Raji (cell line): ENCODE results near the gene SEMA4A.

Source experiments
- POLR2A ChIP-seq: IDR thresholded peaks from 2 replicates; pipeline ENCODE4 v1.6.1; 2011; ENCODE audit warnings: low read depth, low read length, control low read depth; ENCODE audit not compliant: insufficient read depth

SEMA4A gene

GRCh38 chr1:156157966-156158365 lies 4.6 kb downstream of the SEMA4A start:
- no peak for TF ChIP-seq POLR2A

DNA sequence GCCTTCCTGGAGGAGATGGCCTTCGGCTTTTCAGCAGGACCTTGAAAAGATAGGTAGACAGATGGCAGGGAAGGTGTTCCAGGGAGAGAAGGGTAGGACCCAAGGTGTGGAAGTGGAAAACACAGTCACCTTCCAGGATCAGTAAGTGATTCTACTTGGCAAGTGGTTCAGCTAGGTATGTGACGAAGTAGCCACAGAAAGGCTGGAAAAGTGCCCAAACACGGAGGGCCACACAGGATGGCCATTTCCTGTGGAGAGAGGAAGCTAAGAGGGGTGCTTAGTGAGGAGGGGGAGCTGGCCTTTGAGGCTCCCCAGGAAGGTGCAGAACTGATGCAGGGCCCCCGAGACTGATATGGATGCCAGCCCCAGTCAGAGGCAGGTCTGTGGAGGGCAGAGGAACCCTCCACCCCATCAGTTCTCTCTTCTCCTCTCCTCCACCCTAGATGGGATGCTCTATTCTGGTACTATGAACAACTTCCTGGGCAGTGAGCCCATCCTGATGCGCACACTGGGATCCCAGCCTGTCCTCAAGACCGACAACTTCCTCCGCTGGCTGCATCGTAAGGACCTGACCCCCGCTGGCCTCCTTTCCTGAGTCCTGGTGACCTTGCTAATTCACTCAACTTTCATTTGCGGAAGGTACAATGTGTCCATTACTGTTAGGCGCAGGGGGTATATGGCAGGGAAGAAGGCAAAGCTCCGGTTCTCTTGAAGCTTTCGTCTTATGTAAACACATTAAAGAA lies 6.8 kb downstream of the SEMA4A start:
- no peak for TF ChIP-seq POLR2A

- TF ChIP-seq POLR2A: no peak
These were observed 7.4 kb downstream of the SEMA4A start for GRCh38 chr1:156160743-156161171.

- TF ChIP-seq POLR2A: no peak
These were observed 9.1 kb downstream of the SEMA4A start for GRCh38 chr1:156162430-156163037.

DNA sequence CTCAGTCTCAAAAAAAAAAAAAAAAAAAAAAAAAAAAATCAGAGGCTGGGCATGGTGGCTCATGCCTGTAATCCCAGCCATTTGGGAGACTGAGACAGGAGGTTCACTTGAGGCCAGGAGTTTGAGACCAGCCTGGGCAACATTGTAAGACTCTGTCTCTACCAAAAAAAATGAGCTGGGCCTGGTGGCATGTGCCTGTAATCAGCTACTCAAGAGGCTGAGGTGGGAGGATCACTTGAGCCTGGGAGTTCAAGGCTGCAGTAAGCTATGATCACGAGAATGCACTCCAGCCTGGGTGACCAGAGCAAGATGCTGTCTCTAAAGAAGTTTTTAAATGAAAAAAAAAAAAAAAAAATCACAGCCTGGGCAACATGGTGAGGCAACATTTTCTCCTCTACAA lies 10.3 kb downstream of the SEMA4A start:
- TF ChIP-seq POLR2A: no peak

- no peak for TF ChIP-seq POLR2A
These were observed 10.9 kb downstream of the SEMA4A start for GRCh38 chr1:156164125-156164831.

- no peak for TF ChIP-seq POLR2A
These were observed 11.7 kb downstream of the SEMA4A start for GRCh38 chr1:156165083-156165482.

DNA sequence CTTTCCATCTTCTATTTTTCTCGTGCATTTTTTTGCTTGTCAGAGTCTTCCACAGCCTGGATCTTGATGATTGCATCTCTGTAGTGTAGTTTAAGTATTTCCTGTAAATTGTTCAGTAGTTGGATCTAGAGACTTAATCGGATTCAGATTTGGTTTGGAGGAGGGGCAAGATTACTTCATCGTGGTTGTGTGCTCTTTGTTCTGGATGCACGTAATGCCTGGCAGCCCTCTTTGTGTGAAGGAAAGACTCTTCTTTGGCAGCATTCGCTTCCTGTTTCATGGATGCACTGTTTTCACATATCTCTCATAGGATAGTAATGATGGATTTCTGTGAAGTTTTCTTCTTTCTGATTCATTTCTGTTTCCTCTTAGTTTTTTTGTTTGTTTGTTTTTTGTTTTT lies 14.2 kb downstream of the SEMA4A start:
- TF ChIP-seq POLR2A: no peak

DNA sequence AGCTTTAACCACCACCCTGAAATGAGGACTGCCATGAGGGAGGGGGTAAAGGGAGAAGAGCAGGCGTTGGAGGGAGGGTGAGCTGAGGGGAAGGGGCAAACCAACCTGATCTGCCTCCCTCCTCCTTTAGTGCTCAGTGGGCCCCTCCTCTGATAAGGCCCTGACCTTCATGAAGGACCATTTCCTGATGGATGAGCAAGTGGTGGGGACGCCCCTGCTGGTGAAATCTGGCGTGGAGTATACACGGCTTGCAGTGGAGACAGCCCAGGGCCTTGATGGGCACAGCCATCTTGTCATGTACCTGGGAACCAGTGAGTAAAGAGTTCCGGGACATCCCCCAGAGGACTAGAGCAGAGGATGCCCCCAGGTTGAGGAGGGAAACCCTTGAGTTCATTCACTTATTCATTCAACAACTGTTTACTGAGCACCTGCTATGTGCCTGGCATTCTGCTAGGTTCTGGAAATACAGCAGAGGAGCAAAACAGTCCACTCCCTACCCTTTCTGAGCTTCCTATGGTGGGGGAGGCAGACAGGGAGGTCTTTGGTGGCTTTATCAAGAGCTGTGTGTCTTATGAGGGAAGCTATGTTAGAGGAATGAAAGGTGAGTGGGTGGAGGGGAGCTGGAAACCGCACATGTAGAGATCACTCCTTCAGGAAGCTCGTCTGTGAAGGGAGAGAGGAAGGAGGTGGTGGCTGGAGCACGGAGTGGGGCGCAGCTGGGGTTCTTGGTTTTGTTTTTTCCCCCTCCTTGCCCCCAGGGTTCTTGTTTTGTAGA lies 19.5 kb downstream of the SEMA4A start:
- no peak for TF ChIP-seq POLR2A

GRCh38 chr1:156176610-156177210 lies 23.3 kb downstream of the SEMA4A start:
- TF ChIP-seq POLR2A: no peak

DNA sequence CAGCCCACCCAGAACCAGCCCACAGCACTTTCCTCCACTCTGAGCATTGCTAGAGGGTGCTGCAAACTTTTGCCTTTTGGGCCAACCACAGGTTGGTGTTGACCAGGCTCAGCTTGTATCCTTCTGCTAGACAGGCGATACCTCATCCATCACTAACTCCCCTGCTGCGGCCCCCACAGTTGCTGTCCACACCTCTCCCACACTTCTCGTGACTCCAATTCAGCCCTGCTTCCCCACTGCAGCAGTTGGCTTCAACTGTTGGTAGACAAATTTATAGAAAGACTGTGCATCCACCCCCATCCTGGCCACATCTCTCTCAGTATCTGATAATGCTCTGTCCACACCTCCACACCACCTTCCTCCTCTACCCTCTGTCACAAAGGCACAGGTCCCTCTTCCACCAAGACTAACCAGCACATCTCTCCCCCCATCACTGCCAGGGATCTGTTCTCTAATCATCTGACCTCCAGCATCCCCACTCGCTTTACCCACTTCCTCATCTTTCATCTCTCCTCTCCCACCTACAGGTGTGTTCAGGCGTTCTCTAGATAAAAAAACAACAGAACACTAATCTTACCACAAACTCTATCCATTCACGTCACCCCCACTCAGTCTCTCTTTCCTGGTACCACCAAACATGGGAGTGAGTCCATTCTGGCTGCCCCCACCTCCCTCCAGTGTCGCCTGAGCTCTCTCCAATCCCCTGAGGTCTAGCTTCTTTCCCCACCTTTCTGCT lies 24.7 kb downstream of the SEMA4A start:
- TF ChIP-seq POLR2A: no peak

DNA sequence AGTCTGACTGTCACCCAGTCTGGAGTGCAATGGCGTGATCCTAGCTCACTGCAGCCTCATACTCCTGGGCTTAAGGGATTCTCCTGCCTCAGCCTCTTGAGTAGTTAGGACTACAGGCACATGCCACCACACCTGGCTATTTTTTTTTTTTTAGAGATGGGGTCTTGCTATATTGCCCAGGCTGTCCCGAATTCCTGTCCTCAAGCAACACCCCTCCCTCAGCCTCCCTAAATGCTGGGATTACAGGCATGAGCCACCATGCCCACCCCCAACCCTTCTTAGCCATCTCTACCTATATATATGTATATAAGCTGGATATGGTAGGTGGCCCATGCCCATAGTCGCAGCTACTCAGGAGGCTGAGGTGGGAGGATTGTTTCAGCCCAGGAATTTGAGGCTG lies 27.1 kb downstream of the SEMA4A start:
- TF ChIP-seq POLR2A: no peak

DNA sequence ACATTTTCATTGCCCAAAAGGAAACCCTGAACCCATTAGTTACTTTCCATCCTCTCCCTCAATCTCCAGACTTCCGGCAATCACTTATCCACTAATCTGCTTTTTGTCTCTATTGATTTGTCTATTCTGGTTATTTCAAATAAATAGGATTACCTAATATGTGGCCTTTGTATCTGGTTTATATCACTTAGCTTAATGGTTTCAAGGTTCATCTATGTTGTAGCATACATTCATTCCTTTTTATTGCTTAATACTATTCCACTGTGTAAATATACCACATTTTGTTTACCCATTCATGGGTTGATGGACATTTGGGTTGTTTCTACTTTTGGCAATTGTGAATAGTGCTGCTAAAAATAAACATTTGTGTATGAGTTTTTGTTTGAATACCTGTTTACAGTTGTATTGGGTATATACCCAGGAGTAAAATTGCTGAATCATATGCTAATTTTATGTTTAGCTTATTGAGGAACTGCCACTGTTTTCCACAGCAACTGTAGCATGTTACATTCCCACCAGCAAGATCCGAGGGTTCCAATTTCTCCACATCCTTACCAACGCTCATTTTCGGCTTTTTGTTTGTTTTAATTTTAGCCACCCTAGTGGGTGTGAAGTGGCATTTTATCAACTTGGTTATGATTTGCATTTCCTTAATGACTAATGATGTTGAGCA lies 38.0 kb downstream of the SEMA4A start:
- TF ChIP-seq POLR2A: no peak

DNA sequence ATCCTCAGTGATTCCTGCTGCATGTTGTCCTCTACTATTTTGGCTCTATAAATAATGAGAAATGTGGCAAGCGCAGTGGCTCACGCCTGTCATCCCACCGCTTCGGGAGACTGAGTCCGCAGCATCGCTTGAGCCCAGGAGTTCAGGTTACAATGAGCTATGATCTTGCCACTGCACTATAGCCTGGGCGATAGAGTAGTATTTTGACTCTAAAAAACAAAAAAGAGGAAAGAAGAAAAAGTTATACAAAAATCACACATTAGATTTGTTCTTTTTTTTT lies 39.8 kb downstream of the SEMA4A start:
- TF ChIP-seq POLR2A: no peak
